Frontal cortex (tissue), 4 donors: ENCODE results near the gene ZDHHC14. TPM values are rescaled to one million over a fixed set of nuclear protein-coding genes. Genes with fewer than 3 reads are reported as not detected.
"Not testable (repeated sequence)": the region's sequence is repeated elsewhere in the genome, so short reads cannot be mapped to it uniquely, and the experiment has no call there.

Source experiments
- DNase-seq, 2 donors: peaks; one replicate each; pipeline ENCODE4 v3.0.0; 2012; ENCODE audit warnings: low spot score in 2 of 2
- FAIRE-seq: peaks from 2 replicates; lab custom pipeline; 2012; peaks lifted over from hg19 to GRCh38; lab: Jason Lieb, UNC
- total RNA-seq: library from RNA; depleted of rRNA; stranded (reverse); fragments of >200 nt; gene quantifications from one replicate; pipeline ENCODE4 v1.2.3, GENCODE V29; 2014
- donor health status: control.
- donor health status: control.
- donor health status: control.

ZDHHC14 gene
- total RNA-seq, 1 donor from 2014 or later: 9.0 TPM

GRCh38 chr6:157461000-157461915 is 80.3 kb downstream of the ZDHHC14 start:
- no peak for DNase-seq
- no peak for FAIRE-seq

DNA sequence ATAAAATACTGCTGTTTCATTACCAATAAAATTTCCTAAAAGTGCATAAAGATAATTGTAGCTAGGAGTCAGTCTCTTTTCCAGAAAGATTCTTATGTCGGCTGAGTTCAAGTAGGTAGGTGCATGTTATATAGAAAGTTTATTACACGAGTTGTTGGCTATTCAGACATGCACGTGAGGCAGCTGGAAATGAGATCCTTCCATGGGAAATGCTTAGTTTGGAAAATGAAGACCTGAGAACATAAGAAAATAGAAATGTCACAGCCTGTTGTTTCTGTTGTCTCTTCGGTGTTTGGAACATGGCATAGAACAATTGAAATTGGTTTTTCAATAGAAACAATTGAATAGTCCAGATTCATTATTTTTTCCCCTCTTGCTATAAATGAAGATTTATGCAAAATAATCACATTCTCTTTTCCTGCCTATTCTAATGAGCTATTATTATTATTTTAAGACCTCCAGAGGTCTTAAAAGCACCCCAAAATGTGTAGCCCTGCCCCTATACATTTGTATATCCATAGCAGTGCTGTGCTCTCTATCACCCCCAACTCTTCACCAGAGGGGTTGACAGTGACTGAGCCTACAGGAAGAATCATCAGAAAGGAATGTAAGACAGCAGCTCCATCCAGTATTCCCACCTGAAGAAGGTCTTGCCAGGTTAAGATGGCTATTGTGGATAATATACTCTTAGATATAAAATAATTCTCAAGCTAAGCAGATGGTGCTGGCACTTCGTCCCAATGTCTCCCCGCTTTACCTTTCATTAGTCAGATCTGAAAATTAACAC is 82.2 kb downstream of the ZDHHC14 start:
- DNase-seq: no peak
- no peak for FAIRE-seq

DNA sequence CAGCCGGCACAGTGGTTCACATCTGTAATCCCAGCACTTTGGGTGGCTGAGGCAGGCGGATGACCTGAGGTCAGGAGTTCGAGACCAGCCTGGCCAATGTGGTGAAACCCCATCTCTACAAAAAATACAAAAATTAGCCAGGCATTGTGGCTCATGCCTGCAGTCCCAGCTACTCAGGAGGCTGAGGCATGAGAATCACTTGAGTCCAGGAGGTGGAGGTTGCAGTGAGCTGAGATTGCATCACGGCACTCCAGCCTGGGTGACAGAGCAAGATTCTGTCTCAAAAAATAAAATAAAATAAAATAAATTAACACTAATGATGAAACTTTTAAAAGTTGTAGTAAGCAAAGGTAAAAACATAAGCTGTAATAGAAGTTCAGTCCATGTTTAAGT is 82.7 kb downstream of the ZDHHC14 start:
- not testable (repeated sequence) for DNase-seq, FAIRE-seq

DNA sequence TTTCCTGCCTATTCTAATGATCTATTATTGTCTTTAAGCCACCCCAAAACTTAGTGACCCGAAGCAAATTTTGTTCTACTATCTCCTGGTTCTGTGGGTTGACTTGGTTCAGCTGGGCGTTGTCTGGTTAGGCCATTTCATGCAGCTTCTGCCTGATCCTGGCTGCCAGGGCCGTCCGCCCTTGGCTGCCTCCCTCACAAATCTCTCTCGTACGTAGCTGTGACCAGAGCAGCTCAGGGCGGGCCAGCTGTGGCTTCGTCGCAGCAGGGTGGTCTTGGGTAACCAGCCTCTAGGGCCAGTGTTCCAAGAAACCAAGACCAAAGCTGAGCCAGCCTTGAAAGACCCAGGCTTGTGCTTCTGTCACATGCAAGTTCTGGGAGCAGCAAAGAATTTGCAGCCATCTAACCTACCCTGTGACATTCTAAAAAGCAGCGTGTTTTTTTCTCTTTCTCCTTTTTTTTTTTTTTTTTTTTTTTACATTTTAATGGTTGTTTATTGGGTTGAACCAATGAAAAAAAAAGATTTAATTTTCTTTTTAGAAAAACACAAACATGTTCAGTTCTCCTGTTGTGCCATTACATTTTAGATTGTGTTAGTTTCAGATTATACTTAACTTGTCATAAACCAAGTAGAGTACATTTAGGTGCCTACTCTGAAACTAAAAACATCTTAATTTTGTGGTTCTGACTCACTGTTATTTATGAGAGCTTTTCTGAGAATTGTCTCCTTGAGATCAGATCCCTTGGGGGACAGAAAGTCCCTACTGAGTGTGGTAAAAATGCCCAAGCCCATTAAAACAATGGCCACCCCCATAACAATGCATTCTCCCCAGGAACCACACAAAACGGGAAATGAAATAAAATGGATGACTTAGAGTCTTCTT is 83.9 kb downstream of the ZDHHC14 start:
- DNase-seq (no peak), FAIRE-seq (no peak)

DNA sequence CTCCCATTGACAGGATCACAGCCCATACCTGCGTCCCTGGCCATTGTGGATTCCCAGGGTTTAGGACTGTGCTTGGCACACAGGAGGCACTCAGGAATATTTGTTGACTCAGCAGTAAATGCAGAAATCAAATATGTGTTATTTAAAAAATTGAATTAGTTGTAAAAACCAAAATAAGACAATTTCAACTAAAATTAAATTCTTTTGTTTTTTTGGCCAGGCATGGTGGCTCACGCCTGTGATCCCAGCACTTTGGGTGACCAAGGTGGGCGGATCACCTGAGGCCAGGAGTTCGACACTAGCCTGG is 85.3 kb downstream of the ZDHHC14 start:
- FAIRE-seq (no peak), DNase-seq (no peak)

DNA sequence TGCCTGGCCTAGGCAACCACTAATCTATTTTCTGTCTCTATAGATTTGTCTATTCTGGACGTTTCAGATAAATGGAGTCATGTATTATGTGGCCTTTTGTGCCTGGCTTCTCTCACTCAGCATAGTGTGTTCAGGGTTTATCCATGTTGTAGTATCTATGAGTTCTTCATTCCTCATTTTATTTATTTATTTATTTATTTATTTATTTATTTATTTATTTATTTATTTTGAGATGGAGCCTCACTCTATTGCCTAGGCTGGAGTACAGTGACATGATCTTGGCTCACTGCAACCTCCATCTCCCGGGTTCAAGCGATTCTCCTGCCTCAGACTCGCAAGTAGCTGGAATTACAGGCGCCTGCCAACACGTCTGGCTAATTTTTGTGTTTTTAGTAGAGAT is 86.3 kb downstream of the ZDHHC14 start:
- not testable (repeated sequence) for DNase-seq, FAIRE-seq

- FAIRE-seq (no peak), DNase-seq (no peak)
Measured at GRCh38 chr6:157468054-157468453, 87.1 kb downstream of the ZDHHC14 start.

DNA sequence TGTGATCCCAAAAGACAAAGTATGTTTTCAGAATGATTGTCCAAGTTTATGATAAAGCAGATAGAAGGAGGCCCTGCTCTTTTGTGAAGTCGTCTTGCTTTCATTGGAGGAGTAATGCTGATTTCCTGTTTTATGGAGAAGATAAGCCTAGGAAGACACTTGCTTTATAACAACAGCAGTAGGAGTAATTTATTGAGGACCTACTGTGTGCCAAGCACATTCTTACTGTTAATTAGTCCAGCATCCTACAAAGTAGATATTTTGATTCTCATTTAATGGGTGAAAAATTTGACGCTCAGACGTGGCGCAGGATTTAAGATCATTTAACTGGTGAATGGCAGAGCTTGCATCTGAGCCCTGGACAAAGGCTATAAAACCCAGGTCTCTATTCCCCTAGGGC is 87.6 kb downstream of the ZDHHC14 start:
- no peak for FAIRE-seq
- DNase-seq: no peak

GRCh38 chr6:157469378-157469777 is 88.4 kb downstream of the ZDHHC14 start:
- FAIRE-seq: no peak

DNA sequence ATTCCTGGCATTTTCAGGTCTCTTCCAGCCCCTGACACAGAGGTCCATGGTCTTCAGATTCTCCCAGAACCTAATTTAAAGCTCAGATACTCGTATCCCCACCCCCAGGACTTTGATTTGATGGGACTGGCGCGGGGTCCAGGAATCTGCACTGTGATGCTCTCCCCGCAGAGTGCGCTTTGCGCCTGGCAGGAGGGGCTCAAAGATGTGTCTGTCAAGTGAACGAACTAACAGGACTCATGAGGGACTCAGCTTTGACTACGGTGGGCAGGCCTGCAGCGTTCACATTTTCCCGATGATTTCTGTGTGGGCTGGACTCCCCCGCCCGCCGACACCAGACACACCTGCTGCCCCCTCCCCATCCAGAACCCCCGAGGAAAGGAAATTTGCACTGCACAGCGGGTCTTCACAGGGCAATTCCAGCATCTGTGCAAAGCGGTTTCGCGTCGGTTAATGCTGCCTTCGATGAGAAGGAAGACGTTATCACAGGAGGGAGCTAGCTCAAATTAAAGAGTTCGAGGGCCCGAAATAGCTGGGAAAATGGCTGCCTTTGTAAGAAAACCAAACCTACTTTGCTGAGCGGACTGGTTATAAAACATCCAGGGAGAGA is 90.2 kb downstream of the ZDHHC14 start:
- DNase-seq (no peak), FAIRE-seq (no peak)

More at GRCh38 chr6:157469378-157469777, 88.4 kb downstream of the ZDHHC14 start:
- DNase-seq: no peak

GRCh38 chr6:157471895-157472686 is 91.1 kb downstream of the ZDHHC14 start:
- FAIRE-seq: no peak
- DNase-seq: no peak

- no peak for FAIRE-seq
- DNase-seq: no peak
Measured at GRCh38 chr6:157476797-157477196, 95.8 kb downstream of the ZDHHC14 start.

- no peak for DNase-seq
- FAIRE-seq: no peak
Measured at GRCh38 chr6:157478926-157479325, 97.9 kb downstream of the ZDHHC14 start.

GRCh38 chr6:157479464-157480303 is 98.7 kb downstream of the ZDHHC14 start:
- no peak for FAIRE-seq

GRCh38 chr6:157481189-157481864 is 100.3 kb downstream of the ZDHHC14 start:
- FAIRE-seq: no peak
- no peak for DNase-seq

More at GRCh38 chr6:157479464-157480303, 98.7 kb downstream of the ZDHHC14 start:
- DNase-seq: no peak

DNA sequence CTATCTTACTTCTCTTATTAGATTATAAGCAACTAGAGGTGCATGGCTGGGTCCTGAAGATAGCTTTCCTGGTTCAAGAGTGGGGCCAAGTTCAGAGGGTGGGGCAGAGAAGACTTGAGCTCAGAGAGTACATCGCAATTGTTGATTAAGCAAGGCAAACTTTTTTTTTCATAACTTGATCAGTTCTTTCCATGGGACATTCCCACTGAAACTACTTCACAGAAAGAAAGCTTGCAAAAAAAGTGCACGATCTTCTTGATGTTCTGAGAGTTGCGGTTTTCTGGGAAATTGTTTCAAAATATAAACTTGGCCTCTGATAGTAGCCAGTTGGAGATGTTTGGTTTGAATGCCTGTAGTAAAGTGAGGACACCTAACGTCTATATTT is 100.9 kb downstream of the ZDHHC14 start:
- FAIRE-seq (no peak), DNase-seq (no peak)

DNA sequence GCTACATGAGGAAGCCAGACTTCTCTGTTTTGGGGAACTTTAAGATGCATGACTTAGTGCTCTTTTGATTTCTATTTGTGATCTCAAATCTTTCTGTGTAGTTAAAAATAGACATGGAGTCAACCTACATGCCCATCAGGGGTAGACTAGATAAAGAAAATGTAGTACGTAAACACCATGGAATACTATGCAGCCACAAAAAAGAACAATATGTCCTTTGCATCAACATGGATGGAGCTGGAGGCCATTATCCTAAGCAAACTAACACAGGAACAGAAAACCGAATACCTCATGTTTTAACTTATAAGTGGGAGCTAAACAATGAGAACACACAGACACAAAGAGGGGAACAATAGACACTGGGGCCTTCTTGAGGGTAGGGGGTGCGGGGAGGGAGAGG is 102.8 kb downstream of the ZDHHC14 start:
- no peak for DNase-seq
- FAIRE-seq: no peak
